ENCODE data around the gene LONP2.
"Not testable (repeated sequence)": the region's sequence is repeated elsewhere in the genome, so short reads cannot be mapped to it uniquely, and the experiment has no call there.

LONP2 gene

DNA sequence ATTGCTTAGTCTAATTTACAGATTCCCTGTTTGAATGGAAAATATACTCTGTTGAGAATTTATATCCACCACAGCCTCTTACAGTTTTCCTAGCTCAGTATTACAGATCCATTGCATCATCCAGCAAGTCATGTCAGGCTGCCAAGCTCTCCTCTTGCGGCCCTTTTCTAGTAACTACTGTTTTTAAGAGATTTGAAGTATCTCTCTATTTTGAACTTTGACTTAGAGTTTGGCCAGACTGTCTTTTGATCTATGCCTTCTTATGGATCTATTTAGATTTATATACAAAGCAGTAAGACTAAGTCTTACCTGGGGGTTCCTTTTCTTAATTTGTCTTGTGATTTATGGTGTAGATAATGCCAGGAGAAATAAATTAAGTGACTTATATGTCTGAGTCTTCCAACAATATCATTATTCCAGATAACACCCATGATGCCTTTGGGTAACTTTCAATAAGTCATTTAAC lies 56.3 kb downstream of the LONP2 start:
- Histone ChIP-seq H3K4me3 (ENCODE audit: low read length) (no peak overlapping the region), H3K27me3 (ENCODE audit: control insufficient read depth, insufficient read depth, low read length) (no peaks in the 10 kb centered on the region), H3K9ac (ENCODE audit: low read length) (no peak overlapping the region), H3K4me1 (ENCODE audit: control insufficient read depth, insufficient read depth, low read length) (peaks cover 7% of the 10 kb centered on the region), H3K36me3 (ENCODE audit: control insufficient read depth, insufficient read depth, low read length) (no peaks in the 10 kb centered on the region), H3K9me3 (ENCODE audit: control insufficient read depth, low read length) (no peaks in the 10 kb centered on the region)

DNA sequence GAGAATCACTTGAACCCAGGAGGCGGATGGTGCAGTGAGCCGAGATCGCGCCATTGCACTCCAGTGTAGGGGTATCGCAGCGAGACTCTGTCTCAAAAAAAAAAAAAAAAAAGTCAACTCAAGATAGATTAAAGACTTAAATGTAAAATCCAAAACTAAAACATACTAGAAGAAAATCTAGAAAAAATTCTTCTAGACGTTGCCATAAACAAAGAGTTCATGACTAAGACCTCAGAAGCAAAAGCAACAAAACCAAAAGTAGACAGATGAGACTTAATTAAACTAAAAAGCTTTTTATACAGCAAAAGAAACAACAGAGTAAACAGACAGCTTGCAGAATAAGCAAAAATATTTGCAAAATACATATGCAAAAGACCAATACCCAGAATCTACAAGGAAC lies 64.4 kb downstream of the LONP2 start:
- H3K36me3 ChIP-seq (ENCODE audit: control insufficient read depth, insufficient read depth, low read length), result no peaks in the 10 kb centered on the region
- no peaks in the 10 kb centered on the region for H3K9me3 ChIP-seq (ENCODE audit: control insufficient read depth, low read length)
- no peak overlapping the region for H3K9ac ChIP-seq (ENCODE audit: low read length)
- no peaks in the 10 kb centered on the region for H3K27me3 ChIP-seq (ENCODE audit: control insufficient read depth, insufficient read depth, low read length)
- H3K4me1 ChIP-seq (ENCODE audit: control insufficient read depth, insufficient read depth, low read length), result no peaks in the 10 kb centered on the region
- H3K4me3 ChIP-seq (ENCODE audit: low read length), result no peak overlapping the region

GRCh38 chr16:48310908-48311641 lies 67.0 kb downstream of the LONP2 start:
- no peak overlapping the region for H3K9ac ChIP-seq (ENCODE audit: low read length)
- no peaks in the 10 kb centered on the region for H3K36me3 ChIP-seq (ENCODE audit: control insufficient read depth, insufficient read depth, low read length)
- H3K4me3 ChIP-seq (ENCODE audit: low read length), result no peak overlapping the region
- H3K4me1 ChIP-seq (ENCODE audit: control insufficient read depth, insufficient read depth, low read length), result no peaks in the 10 kb centered on the region
- no peaks in the 10 kb centered on the region for H3K9me3 ChIP-seq (ENCODE audit: control insufficient read depth, low read length)
- no peaks in the 10 kb centered on the region for H3K27me3 ChIP-seq (ENCODE audit: control insufficient read depth, insufficient read depth, low read length)

GRCh38 chr16:48313905-48314304 lies 69.8 kb downstream of the LONP2 start:
- not testable (repeated sequence) for H3K36me3 ChIP-seq (ENCODE audit: control insufficient read depth, insufficient read depth, low read length); H3K9ac ChIP-seq (ENCODE audit: low read length); H3K4me3 ChIP-seq (ENCODE audit: low read length); H3K9me3 ChIP-seq (ENCODE audit: control insufficient read depth, low read length); H3K27me3 ChIP-seq (ENCODE audit: control insufficient read depth, insufficient read depth, low read length); H3K4me1 ChIP-seq (ENCODE audit: control insufficient read depth, insufficient read depth, low read length)

GRCh38 chr16:48317026-48317425 lies 72.9 kb downstream of the LONP2 start:
- Histone ChIP-seq H3K36me3 (ENCODE audit: control insufficient read depth, insufficient read depth, low read length) (no peaks in the 10 kb centered on the region), H3K4me3 (ENCODE audit: low read length) (no peak overlapping the region), H3K27me3 (ENCODE audit: control insufficient read depth, insufficient read depth, low read length) (no peaks in the 10 kb centered on the region), H3K9me3 (ENCODE audit: control insufficient read depth, low read length) (no peaks in the 10 kb centered on the region), H3K4me1 (ENCODE audit: control insufficient read depth, insufficient read depth, low read length) (peaks cover 11% of the 10 kb centered on the region), H3K9ac (ENCODE audit: low read length) (no peak overlapping the region)

GRCh38 chr16:48317614-48318315 lies 73.7 kb downstream of the LONP2 start:
- H3K27me3 ChIP-seq (ENCODE audit: control insufficient read depth, insufficient read depth, low read length), result no peaks in the 10 kb centered on the region
- peaks cover 11% of the 10 kb centered on the region for H3K4me1 ChIP-seq (ENCODE audit: control insufficient read depth, insufficient read depth, low read length)
- H3K9me3 ChIP-seq (ENCODE audit: control insufficient read depth, low read length), result no peaks in the 10 kb centered on the region
- no peaks in the 10 kb centered on the region for H3K36me3 ChIP-seq (ENCODE audit: control insufficient read depth, insufficient read depth, low read length)
- H3K9ac ChIP-seq (ENCODE audit: low read length), result no peak overlapping the region
- no peak overlapping the region for H3K4me3 ChIP-seq (ENCODE audit: low read length)

GRCh38 chr16:48318630-48319029 lies 74.5 kb downstream of the LONP2 start:
- H3K36me3 ChIP-seq (ENCODE audit: control insufficient read depth, insufficient read depth, low read length), result no peaks in the 10 kb centered on the region
- no peaks in the 10 kb centered on the region for H3K27me3 ChIP-seq (ENCODE audit: control insufficient read depth, insufficient read depth, low read length)
- H3K4me3 ChIP-seq (ENCODE audit: low read length), result no peak overlapping the region
- peaks cover 11% of the 10 kb centered on the region for H3K4me1 ChIP-seq (ENCODE audit: control insufficient read depth, insufficient read depth, low read length)
- no peaks in the 10 kb centered on the region for H3K9me3 ChIP-seq (ENCODE audit: control insufficient read depth, low read length)
- no peak overlapping the region for H3K9ac ChIP-seq (ENCODE audit: low read length)

GRCh38 chr16:48321317-48322036 lies 77.4 kb downstream of the LONP2 start:
- Histone ChIP-seq H3K27me3 (ENCODE audit: control insufficient read depth, insufficient read depth, low read length) (no peaks in the 10 kb centered on the region), H3K4me1 (ENCODE audit: control insufficient read depth, insufficient read depth, low read length) (peaks cover 11% of the 10 kb centered on the region), H3K4me3 (ENCODE audit: low read length) (no peak overlapping the region), H3K9me3 (ENCODE audit: control insufficient read depth, low read length) (no peaks in the 10 kb centered on the region), H3K9ac (ENCODE audit: low read length) (no peak overlapping the region), H3K36me3 (ENCODE audit: control insufficient read depth, insufficient read depth, low read length) (no peaks in the 10 kb centered on the region)

DNA sequence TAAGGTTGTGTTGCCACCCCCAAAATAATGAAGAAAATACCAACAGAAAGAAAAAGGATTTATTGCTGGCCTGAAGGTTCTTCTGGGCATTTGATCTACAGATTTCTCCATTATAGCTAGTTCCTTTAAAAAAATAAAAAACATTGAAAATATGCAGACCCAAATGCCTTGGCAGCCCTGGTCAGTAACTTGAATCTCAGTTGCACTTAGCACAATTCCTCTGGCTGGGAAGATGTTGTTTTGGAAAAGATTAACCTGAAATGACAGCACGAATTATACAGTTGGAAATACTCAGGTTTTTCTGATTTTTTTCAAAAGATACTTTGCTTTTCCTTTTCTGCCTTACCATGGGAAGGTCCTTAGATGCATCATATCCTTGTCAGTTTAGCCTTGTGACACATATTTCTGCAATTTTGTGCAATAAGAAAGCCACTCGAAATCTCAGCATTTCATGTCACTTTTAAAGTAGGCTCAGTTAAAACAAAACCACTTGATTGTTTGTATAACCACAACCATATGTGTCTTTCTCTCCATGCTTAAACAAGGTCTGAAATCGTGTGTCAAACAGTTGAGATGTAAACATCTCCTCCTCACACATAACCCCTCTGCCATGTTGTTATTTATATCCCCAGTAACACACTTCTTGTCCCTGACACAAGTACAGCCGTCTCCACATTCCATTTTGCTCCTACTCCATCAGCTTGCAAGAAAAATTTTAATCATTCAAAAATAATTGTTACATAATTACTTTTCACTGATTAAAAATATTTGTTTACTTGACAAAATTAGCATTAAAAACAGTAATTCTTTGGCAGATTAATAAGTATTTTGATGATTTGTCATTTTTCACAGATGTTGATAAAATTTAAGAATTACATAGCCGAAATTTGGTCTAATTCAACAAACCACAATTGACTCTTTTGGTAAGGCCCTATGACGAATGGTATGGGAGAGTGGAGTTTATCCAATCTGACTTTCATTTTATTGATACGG lies 80.0 kb downstream of the LONP2 start:
- Histone ChIP-seq H3K36me3 (ENCODE audit: control insufficient read depth, insufficient read depth, low read length) (no peaks in the 10 kb centered on the region), H3K27me3 (ENCODE audit: control insufficient read depth, insufficient read depth, low read length) (no peaks in the 10 kb centered on the region), H3K9me3 (ENCODE audit: control insufficient read depth, low read length) (no peaks in the 10 kb centered on the region), H3K4me1 (ENCODE audit: control insufficient read depth, insufficient read depth, low read length) (peaks cover 11% of the 10 kb centered on the region), H3K4me3 (ENCODE audit: low read length) (no peak overlapping the region), H3K9ac (ENCODE audit: low read length) (no peak overlapping the region)

GRCh38 chr16:48326915-48327314 lies 82.8 kb downstream of the LONP2 start:
- Histone ChIP-seq H3K27me3 (ENCODE audit: control insufficient read depth, insufficient read depth, low read length) (no peaks in the 10 kb centered on the region), H3K9ac (ENCODE audit: low read length) (no peak overlapping the region), H3K36me3 (ENCODE audit: control insufficient read depth, insufficient read depth, low read length) (no peaks in the 10 kb centered on the region), H3K4me1 (ENCODE audit: control insufficient read depth, insufficient read depth, low read length) (no peaks in the 10 kb centered on the region), H3K9me3 (ENCODE audit: control insufficient read depth, low read length) (no peaks in the 10 kb centered on the region), H3K4me3 (ENCODE audit: low read length) (no peak overlapping the region)

- Histone ChIP-seq H3K4me3 (ENCODE audit: low read length) (no peak overlapping the region), H3K27me3 (ENCODE audit: control insufficient read depth, insufficient read depth, low read length) (no peaks in the 10 kb centered on the region), H3K4me1 (ENCODE audit: control insufficient read depth, insufficient read depth, low read length) (no peaks in the 10 kb centered on the region), H3K9ac (ENCODE audit: low read length) (no peak overlapping the region), H3K36me3 (ENCODE audit: control insufficient read depth, insufficient read depth, low read length) (no peaks in the 10 kb centered on the region), H3K9me3 (ENCODE audit: control insufficient read depth, low read length) (no peaks in the 10 kb centered on the region)
Measured at GRCh38 chr16:48329138-48329537, 85.0 kb downstream of the LONP2 start.

Measured in mucosa of stomach (tissue), 1 donor.